HG03558 (cell line): ENCODE measurements around the gene TPK1.

Source experiments
- ATAC-seq: cut with Tn5 transposase; IDR thresholded peaks from one replicate; pipeline ENCODE4 v1.9.1; 2021; ENCODE audit warnings: moderate number of reproducible peaks; ENCODE audit not compliant: unreplicated experiment; ENCODE audit errors: extremely low read depth

The TPK1 gene

DNA sequence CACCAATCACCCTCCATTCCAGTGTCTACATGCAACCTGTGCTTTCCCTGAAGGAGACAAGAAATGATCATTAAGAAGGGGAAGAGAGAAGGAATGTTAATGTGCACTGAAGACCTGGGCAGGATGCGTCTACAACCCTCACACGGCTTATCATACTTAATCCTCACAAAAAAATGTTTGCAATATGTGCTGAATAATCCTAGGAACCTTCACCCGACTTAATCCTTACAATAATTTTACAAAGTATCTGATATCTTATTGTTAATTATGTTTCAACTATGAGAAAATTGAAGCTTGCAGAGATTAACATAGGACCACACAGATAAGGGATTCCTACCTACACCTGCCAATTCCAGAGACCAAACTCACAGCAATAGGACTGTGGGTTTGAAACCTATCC, 287.3 kb downstream of the TPK1 start:
- ATAC-seq = no peak

DNA sequence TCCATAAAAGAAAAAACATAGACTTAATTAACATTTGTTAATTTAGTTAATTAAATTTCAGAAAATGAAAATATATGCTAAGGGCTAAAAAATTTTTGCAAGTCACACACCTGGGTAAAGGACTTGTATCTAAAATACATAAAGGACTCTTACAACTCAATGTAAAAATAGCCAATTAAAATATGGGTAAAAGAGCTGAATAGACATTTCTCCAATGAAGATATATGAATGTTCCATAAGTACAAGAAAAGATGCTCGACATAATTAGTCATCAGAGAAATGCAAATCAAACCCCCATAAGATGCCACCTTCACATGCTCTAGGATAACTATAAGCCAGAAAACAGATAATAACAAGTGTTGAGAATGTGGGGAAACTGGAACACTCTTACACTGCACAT, 288.0 kb downstream of the TPK1 start:
- ATAC-seq = no peak

DNA sequence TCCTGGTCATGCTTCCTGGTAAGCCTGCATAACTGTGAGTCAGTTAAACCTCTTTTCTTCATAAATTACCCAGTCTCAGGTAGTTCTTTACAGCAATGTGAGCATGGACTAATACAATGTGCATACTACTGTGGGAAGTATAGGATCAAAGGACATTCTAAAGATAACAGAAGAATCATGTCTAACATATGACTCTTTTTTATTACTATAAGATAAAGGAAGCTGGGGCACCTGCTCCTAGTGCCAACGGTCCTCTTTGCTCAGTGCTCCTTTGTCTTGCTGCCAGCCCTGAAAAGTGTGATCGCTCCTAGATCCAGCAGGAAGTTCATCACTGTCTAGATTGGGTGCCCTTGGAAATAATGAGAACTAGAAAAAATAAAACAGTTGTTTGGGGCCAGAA, 289.1 kb downstream of the TPK1 start:
- ATAC-seq = no peak

DNA sequence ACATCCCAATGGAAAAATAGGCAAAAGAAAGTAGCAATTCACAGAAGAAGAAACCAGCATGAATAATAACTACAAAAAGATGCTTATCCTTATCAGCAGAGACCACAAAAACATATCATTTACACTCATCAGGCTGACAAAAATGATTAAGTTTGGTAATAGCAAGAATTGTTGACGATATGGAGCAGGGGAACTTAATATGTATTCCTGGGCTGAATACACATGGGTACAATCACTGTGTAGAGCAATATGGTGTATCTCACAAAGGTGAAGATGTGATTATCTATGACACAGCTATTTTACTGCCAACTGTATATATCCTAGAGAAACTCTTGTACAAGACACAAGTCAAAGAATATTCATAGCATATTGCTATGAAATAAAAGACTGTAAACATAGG, 290.5 kb downstream of the TPK1 start:
- ATAC-seq = no peak

DNA sequence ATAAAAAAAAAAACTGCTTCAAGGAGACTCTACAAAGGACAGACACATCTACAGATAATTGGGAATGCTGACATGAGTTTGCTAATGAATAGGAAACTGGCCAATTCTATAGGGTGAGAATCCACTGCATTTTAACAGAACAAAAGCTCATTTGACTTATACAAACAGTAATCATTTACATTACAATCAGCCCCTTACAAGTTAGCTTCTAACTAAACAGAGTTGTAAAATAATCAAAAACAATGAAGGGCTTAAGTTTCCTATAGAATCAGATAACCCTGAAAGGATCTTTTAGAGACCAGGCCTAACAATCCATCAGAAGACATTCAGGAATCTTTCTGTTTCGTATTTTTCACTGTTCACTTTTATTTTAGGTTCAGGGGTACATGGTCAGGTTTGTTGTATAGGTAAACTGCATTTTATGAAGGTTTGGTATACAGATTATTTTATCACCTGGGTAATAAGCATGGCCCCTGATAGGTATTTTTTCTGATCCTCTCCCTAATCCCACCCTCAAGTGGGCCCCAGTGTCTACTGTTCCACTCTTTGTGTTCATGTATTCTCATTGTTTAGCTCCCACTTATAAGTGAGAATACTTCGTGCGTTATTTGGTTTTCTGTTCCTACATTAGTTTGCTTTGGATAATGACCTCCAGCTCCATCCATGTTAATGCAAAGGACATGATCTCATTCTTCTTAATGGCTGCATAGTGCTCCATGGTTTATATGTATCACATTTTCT, 301.0 kb downstream of the TPK1 start:
- ATAC-seq = no peak

DNA sequence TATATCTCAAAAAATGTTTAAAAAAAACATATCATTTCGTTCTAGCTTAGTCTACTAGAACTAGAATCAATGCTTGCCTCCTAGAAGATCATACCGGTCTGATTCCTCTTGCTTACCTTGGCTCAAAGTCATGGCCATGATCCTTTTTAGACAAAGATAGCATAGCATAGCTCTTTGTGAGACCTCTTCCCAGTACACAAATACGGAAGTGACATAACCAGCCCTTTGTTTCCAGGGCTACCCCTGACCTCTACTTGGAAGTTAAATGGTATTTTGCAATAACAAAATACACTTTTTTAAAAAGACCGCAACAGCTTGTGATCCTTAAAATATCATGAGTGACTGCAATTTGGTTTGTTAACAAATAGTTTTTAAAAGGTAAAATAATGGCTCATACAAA, 301.7 kb downstream of the TPK1 start:
- no peak for ATAC-seq

DNA sequence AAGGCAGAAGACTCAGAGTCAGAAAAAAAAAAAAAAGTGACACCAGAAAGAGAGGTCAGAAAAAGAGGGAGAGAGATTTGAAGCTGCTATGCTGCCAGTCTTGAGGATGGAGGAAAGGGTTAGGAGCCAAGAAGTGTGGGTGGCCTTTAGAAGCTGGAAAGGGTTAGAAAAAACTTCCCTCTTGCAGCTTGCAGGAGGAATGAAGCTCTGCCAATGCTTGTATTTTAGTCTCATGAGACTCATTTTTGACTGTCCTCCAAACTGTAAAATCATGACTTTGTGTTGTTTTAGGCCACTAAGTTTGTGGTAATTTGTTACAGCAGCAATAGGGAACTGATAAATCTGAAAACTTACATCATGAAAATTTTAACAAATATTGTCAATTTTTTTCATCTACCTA, 304.7 kb downstream of the TPK1 start:
- ATAC-seq = no peak

DNA sequence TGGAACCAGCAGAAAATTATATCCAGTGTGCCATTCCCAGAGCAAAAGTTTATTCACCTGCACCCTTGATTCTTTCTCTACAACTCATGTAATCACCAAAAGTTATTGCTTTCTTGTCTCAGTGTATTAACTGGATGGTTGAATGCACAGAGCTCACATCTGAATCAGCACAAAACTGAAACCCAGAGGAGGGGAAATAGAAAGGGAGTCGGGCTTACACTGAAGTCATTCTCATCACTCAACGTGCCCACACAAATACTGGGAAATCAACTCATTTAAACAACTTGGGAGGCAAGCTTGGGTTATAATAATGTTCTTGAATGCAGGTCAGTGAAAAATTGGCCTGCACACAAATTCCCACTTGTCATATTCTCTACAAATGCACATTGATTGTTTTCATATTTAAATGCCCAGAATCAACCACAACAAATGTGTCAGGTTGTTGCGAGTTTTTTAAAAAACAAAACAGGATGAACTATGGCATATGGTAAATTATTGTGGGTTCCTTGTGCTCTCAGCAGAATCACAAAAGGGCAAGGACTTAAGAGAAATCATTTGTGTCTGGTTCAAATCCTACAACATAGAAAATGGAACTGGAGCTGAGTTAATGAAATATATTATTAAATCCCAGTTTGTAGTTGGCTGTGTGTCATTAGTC, 306.5 kb downstream of the TPK1 start:
- peak; percentile 90 for ATAC-seq

DNA sequence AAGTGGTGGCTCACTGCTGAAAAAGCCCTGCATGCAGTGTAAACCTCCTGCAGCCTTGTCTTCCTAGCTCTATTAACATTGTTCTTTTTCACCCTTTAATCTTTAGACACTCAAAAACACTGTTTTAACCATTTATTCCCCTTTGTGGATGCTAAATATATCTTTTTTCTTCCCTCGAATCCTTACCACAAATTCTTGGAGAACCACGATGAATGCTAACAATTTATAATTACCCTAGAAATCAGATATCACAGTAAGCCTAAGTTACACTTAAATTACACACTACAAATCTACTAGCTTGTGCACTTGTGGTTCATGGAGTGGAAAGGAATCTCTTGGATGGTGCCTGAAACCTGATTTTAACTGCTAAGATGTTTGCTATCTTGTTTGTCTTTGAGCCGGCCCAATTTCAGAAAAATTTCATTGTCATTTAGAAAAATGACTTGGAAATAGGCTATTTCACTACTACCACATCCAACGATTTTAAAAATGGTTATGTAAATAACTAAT, 307.3 kb downstream of the TPK1 start:
- ATAC-seq = no peak

DNA sequence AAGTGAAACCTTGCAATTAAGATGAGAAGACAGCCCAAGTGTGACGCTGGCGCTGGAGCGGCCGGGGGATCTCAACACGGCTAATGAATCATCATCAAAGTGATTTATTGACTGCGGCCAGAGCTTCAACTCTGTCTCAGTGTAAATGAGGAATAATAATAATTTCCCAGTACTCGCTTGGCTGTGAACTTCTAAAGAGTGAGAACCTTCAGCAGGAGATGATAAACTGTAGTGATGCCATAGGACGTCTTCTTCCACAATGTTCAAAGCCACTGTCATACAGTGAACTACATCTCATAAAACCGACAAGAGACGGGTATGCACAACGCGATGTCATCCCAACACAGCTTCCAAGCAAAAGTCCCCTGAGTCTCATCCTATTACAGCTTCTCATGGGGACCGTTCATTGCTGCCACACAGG, 308.8 kb downstream of the TPK1 start:
- no peak for ATAC-seq

DNA sequence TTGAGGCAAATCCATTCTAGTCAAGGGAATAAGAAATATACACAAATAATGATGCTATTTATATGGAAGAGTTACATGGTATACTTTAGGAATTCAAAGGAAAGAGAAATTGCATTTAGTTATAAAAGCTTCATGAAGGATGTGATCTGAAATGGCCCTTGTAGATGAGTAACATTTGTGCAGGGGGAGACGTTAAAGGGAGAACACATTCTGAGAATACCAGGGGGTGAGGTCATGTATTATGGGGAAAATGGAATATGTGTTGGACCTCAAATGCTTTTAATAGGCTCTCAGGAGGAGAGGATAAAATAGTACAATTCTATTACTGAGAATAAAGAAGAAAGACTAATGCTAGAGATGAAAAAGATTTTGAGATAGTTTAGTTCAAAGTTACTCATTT, 309.9 kb downstream of the TPK1 start:
- no peak for ATAC-seq

DNA sequence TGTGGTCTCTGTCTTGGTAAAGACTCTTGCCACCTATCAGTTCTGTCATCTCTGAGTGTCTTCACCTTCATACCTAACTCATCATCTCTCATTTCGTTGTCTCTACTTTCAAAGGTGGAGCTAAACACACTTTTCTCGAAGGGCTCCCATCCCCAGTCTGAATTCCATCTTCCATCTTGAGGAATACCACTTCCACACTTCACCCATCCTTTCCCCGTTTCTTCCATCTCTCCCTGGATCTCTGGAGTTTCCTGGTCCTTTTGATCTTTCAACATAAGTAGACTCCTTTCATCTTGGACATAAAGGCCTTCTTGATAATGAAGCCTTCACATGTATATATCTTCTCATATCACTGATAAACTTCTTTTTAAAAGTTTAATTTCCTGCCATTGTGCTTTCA, 311.6 kb downstream of the TPK1 start:
- no peak for ATAC-seq

DNA sequence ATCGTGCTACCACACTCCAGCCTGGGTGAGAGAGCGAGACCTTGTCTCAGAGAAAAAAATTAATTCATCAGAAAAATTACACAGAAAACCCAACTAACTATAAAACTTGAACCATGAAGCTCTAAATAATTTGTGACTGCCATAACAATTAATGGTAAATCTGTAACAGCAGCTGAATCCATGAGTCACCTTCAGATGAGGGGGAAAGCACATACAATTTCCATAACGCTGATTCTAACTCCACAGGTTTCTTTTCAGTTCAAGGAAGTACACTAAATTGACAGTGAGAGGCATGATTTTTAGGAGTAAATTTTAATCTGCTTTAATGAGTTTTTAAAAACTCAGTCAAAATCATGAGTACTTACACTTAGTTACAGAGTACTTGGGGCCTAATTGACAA, 312.2 kb downstream of the TPK1 start:
- no peak for ATAC-seq

DNA sequence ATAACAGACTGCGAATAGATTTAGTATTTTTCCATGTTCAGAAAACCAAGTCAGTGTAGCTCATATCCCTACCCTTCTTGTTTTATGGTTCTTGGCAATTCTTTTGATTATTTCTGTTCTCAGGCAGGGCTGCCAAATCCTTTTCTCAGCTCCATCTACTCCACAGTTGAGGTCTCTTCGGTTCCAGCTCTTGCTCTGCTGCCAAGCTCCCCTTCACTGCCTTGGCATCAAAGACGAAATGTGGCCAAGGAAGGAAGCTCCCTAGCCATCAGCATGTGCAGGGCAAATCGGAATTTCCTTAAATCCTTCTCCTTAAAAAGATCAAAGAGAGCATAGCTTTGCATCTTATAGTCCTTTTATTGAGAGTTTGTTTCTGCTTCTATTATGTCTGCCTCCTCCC, 315.9 kb downstream of the TPK1 start:
- no peak for ATAC-seq

DNA sequence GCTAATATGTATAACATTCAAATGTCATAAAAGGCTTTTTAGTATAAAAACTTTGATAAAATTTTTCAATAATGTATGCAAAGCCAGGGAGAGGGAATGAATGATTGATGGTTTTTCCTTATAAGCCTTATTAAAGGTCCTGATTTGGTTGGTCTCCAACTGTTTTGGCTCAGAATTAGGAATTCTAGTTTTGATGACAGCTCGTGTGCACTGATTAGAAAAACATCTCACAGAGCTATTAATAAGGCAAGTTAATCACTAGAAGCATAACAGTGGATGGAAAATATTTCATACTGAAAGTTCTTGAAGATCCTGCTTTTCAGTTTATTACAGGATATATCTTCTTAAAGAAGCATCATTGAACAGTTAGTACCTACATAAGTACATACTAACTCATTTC, 317.5 kb downstream of the TPK1 start:
- ATAC-seq = no peak

DNA sequence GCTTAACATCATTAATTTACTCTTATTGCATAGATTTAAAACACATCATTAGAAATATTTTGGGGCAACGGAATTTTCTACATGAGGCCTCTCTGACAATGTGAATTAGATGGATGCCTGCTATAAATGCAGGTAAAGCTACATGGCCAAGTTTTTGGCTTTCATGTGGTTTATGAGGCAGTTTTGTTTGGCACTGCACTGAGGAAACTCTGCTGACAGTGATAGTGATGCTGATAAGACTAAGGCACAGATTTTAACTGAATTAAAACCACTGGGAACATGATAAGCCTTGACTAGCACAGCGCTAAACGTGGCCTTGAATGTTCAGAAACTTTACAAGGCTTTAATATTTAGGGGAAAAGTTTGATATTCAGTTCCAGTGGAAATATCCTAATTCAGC, 318.1 kb downstream of the TPK1 start:
- no peak for ATAC-seq

DNA sequence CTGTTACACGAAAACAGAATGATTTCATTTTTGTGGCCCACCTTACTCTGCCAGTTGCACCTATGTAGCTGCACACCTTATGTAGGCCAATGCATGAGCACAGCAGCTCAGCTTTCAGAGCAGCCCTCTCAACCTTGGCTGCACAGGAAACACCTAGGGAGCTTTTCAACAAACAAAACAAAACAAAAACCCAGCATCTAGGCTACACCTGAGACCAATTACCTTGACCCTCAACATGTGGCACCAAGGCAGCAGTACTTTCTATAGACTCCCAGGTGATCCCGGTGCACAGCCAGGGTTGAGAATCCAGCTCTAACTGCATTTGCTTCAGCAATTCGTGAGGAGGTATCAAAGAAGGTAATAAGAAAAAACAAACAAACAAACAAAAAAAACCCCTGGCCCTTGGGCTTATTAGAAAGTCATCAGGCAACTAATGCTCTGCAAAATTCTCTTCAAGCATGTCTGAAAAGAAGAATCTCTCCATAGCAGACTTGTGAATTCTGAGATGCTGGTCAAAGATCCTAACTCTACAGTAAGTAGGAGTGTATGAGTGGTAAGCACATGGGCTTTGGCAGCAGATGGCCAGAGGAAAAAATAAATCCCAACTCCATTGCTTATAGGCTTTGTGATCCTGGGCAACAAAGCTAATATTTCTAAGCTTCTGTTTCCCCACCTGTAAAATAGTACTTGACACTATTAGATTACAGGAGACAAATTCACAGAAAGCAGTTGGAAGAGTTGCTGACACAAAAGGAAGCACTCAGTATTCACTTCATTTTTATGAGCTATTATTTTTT, 318.9 kb downstream of the TPK1 start:
- ATAC-seq = no peak

DNA sequence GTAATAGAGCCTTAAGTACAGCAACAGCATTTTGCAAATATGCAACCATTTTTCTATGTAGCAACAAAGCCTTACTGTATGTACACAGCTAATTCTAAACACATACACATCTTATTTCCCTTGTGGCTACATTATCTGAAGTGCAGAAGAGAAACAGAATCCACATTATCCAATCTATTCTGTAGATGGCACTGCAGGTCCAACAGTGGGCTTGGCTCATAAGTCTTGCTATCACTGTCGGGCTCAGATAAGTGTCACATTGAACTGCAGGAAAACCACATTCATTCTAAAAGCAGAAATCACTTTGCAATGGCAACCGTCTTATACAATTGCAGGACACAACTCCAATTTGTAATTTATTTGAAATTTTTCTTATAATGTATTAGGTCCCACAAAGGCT, 322.5 kb downstream of the TPK1 start:
- ATAC-seq = no peak

DNA sequence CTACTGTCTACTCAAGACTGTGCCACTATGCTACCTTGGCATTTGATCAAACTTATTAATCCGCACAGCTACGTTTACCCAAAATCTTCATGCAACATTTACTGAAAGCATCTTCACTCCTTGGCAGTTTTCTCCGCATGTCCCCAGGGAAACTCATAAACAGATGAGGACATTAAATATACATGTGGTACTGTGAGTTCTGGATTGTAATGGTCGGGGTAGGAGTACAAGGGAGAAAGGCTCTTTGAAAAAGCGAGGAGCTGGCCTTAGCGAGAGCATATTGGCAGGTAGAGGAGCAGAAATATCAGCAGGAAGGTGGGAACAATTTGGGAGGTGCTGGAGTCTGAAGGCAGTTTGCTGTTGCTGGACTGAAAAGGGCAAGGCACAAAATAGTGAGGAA, 325.2 kb downstream of the TPK1 start:
- ATAC-seq = no peak

DNA sequence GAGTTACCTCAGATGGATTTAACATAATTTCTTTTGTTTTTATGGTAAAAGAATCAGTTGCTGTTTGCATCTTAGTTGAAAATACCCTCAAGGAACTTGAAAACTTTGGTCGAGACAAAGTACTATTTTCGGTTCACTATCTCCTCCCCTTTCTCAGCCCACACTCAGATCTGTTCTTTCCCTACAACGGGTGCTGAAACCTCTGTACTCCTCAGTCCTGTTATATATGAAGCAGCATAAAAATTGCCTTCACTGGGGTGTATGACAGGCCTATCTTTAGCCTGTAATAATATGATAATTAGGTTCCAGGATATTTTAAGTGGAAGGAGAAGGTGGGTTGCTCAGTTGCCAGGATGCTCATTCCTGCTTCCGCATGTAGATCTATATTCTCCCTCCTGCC, 327.2 kb downstream of the TPK1 start:
- peak; percentile 97 for ATAC-seq

DNA sequence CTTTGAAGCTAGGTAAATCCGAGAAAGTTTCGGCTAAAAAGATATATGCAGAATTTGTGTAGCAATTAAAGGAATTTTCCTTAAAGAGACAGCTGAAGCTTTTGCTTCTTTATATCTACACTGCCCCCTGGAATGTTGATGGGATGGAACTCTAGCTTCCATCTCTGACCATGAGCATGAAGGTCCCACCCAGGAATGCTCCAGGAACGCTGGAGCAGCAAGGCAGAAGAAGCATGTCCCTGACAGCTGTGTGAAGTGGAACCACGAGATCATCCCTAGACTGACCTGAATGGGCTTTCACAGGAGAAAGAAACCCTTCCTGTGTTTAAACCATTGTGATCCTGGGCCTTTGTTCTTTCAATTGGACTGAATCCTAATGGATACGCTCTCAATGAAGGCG, 332.6 kb downstream of the TPK1 start:
- no peak for ATAC-seq
